ENCODE results near the gene PHLDA2.

The PHLDA2 gene

GRCh38 chr11:2892215-2892966, 36.8 kb downstream of the PHLDA2 start:
- peak; percentile 80 for DNase-seq

GRCh38 chr11:2891326-2892214, 37.6 kb downstream of the PHLDA2 start:
- DNase-seq = no peak

GRCh38 chr11:2890466-2891294, 38.5 kb downstream of the PHLDA2 start:
- DNase-seq = no peak

GRCh38 chr11:2889362-2890273, 39.6 kb downstream of the PHLDA2 start:
- no peak for DNase-seq

- peak; percentile 83 for DNase-seq
These were observed 40.8 kb downstream of the PHLDA2 start for GRCh38 chr11:2888266-2888968.

- no peak for DNase-seq
These were observed 41.6 kb downstream of the PHLDA2 start for GRCh38 chr11:2887515-2888195.

GRCh38 chr11:2886936-2887335, 42.3 kb downstream of the PHLDA2 start:
- no peak for DNase-seq

GRCh38 chr11:2886191-2886894, 42.9 kb downstream of the PHLDA2 start:
- DNase-seq = no peak

- DNase-seq = peak; percentile 77
These were observed 43.5 kb downstream of the PHLDA2 start, which contains the start of gene CDKN1C for GRCh38 chr11:2885678-2886081. Gene CDKN1C, minus strand, starts transcription at chr11:2885775. Its CDS starts 319 bp downstream, at chr11:2885456.

GRCh38 chr11:2885017-2885677, 44.1 kb downstream of the PHLDA2 start:
- no peak for DNase-seq

GRCh38 chr11:2883979-2884815, 45.0 kb downstream of the PHLDA2 start:
- DNase-seq = no peak

GRCh38 chr11:2883640-2883978, 45.6 kb downstream of the PHLDA2 start:
- DNase-seq = no peak

GRCh38 chr11:2882396-2883110, 46.7 kb downstream of the PHLDA2 start:
- no peak for DNase-seq

- DNase-seq = no peak
These were observed 47.2 kb downstream of the PHLDA2 start for GRCh38 chr11:2881981-2882375.

GRCh38 chr11:2881076-2881980, 47.9 kb downstream of the PHLDA2 start:
- no peak for DNase-seq

GRCh38 chr11:2880646-2881045, 48.6 kb downstream of the PHLDA2 start:
- no peak for DNase-seq

- DNase-seq = no peak
These were observed 50.4 kb downstream of the PHLDA2 start for GRCh38 chr11:2878782-2879181.

All from activated CD4-positive, alpha-beta T cell treated with anti-CD3 and anti-CD28 coated beads, Interleukin-2, amount 50 U/mL, for 16 hours (primary cell).